ENCODE measurements around the gene KREMEN1. TPM values are rescaled to one million over a fixed set of nuclear protein-coding genes. Genes with fewer than 3 reads are reported as not detected.
"Not testable (repeated sequence)": the region's sequence is repeated elsewhere in the genome, so short reads cannot be mapped to it uniquely, and the experiment has no call there.

KREMEN1 gene
- total RNA-seq, 1 experiment from 2014 or later, result 31.9 TPM

- intact Hi-C loops (cut with micrococcal nuclease); H3K9ac ChIP-seq (ENCODE audit: low read length); H3K27ac ChIP-seq (ENCODE audit: low read depth, low read length); H3K79me2 ChIP-seq (ENCODE audit: insufficient read depth, low read length); H3K4me2 ChIP-seq (ENCODE audit: low read length); H2AFZ ChIP-seq (ENCODE audit: low read depth, low read length, poor library complexity, severe bottlenecking); H3K4me1 ChIP-seq (ENCODE audit: control insufficient read depth in 1 of 2, insufficient read depth in 2 of 2, low read length in 2 of 2); H3K27me3 ChIP-seq (ENCODE audit: insufficient read depth, low read length); H3K9me3 ChIP-seq (ENCODE audit: control insufficient read depth in 1 of 2, insufficient read depth in 1 of 2, low read depth in 1 of 2, low read length in 2 of 2); H3K36me3 ChIP-seq (ENCODE audit: control insufficient read depth in 1 of 2, insufficient read depth in 2 of 2, low read length in 2 of 2); CTCF ChIA-PET; BruUV-seq (replicated peaks); RAD21 ChIA-PET (ENCODE audit: low non-redundant PET in 1 of 2, low total read pairs in 2 of 2, uncharacterized antibody in 2 of 2, unreplicated experiment in 2 of 2); ATAC-seq; POLR2A ChIA-PET; H3K4me3 ChIP-seq (replicated peaks in 1 of 2; ENCODE audit: low read depth in 1 of 2, low read length in 2 of 2); H3K9me2 ChIP-seq (ENCODE audit: insufficient read depth); H4K20me1 ChIP-seq (ENCODE audit: insufficient read depth): not testable (repeated sequence)
- DNase-seq (ENCODE audit: low read depth, low spot score), result peak; percentile 2
These were observed 47.5 kb downstream of the KREMEN1 start for GRCh38 chr22:29120098-29120912.

- no peak overlapping the region for H3K27ac ChIP-seq (ENCODE audit: low read depth, low read length)
- ChIA-PET POLR2A (no interaction called here), CTCF (no interaction called here), RAD21 (ENCODE audit: low non-redundant PET in 1 of 2, low total read pairs in 2 of 2, uncharacterized antibody in 2 of 2, unreplicated experiment in 2 of 2) (no interaction called here)
- BruUV-seq (replicated peaks), result no TSS peak
- TF ChIP-seq POLR2AphosphoS5 (IDR thresholded peaks at IDR 0.05; ENCODE audit: low read depth, low read length) (no peak), ZBTB33 (IDR thresholded peaks at IDR 0.05; ENCODE audit: extremely low read depth, insufficient replicate concordance, low read length) (no peak)
- H3K27me3 ChIP-seq (ENCODE audit: insufficient read depth, low read length), result no peaks in the 10 kb centered on the region
- H3K4me2 ChIP-seq (ENCODE audit: low read length), result no peak overlapping the region
- H3K9ac ChIP-seq (ENCODE audit: low read length), result no peak overlapping the region
- no peaks in the 10 kb centered on the region for H3K4me1 ChIP-seq (ENCODE audit: control insufficient read depth in 1 of 2, insufficient read depth in 2 of 2, low read length in 2 of 2)
- no peaks in the 10 kb centered on the region for H4K20me1 ChIP-seq (ENCODE audit: insufficient read depth)
- no peaks in the 10 kb centered on the region for H3K79me2 ChIP-seq (ENCODE audit: insufficient read depth, low read length)
- no peak overlapping the region for H3K4me3 ChIP-seq (replicated peaks in 1 of 2; ENCODE audit: low read depth in 1 of 2, low read length in 2 of 2)
- H3K36me3 ChIP-seq (ENCODE audit: control insufficient read depth in 1 of 2, insufficient read depth in 2 of 2, low read length in 2 of 2), result no peaks in the 10 kb centered on the region
- H3K9me3 ChIP-seq (ENCODE audit: control insufficient read depth in 1 of 2, insufficient read depth in 1 of 2, low read depth in 1 of 2, low read length in 2 of 2), result no peaks in the 10 kb centered on the region; a peak in 1 of 4 replicates
- DNase-seq (ENCODE audit: low read depth, low spot score) (no peak), ATAC-seq (no peak)
- intact Hi-C loops (cut with micrococcal nuclease), result no loop called here
- no peak overlapping the region for H2AFZ ChIP-seq (ENCODE audit: low read depth, low read length, poor library complexity, severe bottlenecking)
- H3K9me2 ChIP-seq (ENCODE audit: insufficient read depth), result no peaks in the 10 kb centered on the region
These were observed 48.3 kb downstream of the KREMEN1 start for GRCh38 chr22:29121124-29121523.
